HG03378 (cell line): ENCODE results near the gene SEC63.
"Not testable (repeated sequence)": the region's sequence is repeated elsewhere in the genome, so short reads cannot be mapped to it uniquely, and the experiment has no call there.

Experiments used
- ATAC-seq: cut with Tn5 transposase; IDR thresholded peaks from one replicate; pipeline ENCODE4 v1.9.1; 2021; ENCODE audit warnings: mild to moderate bottlenecking, moderate library complexity; ENCODE audit not compliant: unreplicated experiment

Gene SEC63

DNA sequence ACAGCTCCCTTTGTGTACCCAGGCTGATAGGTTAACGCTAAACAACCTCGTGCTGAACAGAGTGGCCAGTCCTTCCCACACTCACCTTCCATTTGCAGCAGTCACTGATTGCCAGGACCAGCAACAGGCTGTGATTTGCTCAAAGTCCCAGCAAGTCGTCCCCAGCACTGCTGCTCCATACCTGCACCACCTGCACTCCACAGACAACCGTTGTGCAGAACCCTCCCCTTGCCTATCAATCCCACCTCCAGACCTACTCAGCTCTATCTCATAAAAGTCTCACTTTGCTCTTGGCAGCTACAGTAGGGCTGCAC lies 90.7 kb downstream of the SEC63 start:
- ATAC-seq = no peak

DNA sequence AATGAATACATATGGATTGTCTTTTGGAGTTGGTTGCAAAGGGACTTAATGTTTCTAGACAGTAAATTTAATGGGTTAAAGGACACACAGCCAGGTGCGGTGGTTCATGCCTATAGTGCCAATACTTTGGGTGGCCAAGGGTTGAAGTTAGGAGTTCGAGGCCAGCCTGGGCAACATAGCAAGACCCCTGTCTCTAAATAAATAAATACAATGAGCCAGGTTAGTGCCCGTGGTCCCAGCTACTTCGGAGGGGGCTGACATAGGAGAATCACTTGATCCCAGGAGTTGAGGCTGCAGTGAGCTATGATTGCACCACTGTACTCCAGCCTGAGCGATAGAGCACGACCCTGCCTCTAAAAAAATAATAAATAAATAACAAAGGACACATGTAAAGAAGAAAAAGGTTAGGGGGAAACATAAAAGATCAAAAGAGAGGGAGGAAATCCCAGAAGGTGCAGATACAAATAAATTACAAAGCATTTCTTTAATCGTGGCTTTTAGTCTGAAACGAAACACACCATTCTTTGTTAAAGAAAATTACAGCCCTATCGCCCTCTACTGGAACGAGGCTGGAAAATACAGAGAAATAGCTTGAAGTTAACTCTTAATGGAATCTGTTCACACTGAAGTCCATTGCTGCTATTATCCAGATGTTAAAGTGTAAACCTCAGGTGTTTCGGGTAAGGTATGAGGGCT lies 91.3 kb downstream of the SEC63 start:
- ATAC-seq = no peak

DNA sequence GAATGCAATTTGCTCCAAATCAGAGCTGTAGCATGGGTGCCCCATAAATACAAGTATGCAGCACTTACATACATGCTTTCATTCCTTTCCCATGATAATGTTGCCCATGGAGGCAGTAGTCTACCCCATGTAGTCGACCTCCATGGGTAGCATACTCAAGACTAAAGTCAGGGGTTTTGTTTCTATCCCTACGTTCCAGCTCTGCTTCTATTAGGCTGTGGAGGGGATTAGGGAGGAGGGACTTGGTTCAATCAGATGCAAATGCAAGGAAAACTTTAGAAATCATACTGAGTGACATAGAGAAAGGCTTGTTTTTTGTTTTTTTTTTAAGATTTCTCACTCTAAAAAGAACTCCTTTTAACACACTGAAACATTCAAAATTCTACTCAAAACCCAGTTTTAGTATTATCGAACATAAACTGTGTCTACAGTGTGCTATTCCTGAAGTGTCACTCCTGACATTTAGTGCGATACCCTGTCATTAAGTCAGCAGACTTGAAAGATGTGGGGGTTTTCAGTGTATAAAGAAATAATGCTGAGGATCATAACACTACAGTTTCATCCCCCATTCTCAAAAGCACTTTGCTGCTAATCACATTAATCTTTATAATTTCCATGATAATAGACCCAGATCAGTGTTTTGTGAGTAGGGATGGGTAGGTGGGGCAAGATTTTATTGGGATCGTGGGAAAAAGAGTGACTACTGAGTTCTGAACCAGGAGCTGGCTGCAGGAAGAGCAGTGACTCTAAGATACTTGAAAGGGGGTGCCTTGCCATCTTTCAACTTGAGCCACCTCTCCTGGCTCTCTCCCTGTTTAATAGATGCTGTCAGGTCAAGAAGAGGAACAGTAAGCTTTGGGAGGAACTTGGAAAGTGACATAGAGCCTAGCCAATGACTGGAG lies 93.5 kb downstream of the SEC63 start:
- no peak for ATAC-seq

DNA sequence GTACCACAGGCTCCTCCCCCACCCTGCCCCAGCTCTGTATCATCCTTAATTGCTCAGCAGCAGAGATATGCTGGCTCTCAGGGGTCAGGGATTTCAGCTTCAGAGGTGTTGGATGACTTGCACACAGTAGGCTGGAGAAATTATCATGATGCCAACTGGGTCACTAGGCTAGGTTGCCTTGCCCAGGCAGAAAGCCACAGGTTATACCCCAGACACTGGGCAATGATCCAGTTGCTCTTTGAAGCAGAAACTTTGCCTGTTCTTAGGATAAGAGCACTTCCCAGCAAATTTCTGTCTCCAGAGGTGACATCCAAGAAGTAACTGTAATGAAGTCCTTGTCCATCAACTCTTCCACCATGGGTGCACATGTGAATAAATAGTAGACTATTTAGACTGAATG lies 95.6 kb downstream of the SEC63 start:
- ATAC-seq = no peak

DNA sequence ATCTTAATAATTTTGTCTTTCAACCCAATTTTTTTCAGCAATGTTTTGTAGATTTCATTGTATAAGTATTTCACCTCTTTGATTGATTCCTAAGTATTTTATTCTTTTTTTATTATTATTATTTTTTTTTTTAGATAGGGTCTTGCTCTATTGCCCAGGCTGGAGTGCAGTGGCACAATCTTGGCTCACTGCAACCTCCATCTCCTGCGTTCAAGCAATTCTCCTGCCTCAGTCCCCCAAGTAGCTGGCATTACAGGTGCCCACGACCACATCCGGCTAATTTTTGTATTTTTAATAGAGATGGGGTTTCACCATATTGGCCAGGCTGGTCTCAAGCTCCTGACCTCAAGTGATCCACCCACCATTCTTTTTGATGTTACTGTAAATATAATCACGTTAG lies 97.0 kb downstream of the SEC63 start:
- ATAC-seq = not testable (repeated sequence)

DNA sequence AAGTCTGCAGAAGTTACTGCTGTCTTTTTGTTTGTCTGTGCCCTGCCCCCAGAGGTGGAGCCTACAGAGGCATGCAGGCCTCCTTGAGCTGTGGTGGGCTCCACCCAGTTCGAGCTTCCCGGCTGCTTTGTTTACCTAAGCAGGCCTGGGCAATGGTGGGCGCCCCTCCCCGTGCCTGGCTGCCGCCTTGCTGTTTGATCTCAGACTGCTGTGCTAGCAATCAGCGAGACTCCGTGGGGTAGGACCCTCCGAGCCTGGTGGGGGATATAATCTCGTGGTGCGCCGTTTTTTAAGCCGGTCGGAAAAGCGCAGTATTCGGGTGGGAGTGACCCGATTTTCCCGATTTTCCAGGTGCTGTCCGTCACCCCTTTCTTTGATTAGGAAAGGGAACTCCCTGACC lies 97.9 kb downstream of the SEC63 start:
- ATAC-seq = not testable (repeated sequence)

DNA sequence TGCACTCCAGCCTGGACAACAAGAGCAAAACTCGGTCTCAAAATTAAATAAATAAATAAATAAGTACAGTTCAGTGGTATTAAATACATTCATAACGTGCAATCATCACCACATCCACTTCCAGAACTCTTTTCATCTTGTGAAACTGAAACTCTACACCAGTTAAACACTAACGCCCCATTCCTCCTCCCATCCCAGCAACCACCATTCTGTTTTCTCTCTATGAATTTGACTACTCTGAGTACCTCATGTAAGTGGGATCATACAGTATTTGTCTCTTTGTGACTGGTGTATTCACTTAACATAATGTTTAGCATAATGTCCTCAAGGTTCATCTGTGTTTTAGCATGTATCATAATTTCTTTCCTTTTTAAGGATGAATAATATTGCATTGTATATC lies 104.8 kb downstream of the SEC63 start:
- no peak for ATAC-seq

DNA sequence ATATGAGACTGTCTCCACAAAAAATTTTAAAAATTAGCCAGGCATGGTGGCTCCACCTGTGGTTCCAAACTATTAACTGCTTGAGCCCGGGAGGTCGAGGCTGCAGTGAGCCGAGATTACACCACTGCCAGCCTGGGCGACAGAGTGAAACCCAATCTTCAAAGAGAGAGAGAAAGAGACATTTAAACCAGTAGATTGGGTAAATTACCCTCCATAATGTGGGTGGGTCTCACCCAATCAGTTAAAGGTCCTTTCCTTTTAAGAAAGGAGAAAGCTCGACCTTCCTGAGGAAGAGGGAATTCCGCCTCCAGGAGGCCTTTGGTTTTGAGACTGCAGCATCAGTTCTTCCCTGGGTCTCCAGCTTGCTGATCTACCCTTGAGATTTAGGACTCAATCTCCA lies 108.7 kb downstream of the SEC63 start:
- no peak for ATAC-seq

DNA sequence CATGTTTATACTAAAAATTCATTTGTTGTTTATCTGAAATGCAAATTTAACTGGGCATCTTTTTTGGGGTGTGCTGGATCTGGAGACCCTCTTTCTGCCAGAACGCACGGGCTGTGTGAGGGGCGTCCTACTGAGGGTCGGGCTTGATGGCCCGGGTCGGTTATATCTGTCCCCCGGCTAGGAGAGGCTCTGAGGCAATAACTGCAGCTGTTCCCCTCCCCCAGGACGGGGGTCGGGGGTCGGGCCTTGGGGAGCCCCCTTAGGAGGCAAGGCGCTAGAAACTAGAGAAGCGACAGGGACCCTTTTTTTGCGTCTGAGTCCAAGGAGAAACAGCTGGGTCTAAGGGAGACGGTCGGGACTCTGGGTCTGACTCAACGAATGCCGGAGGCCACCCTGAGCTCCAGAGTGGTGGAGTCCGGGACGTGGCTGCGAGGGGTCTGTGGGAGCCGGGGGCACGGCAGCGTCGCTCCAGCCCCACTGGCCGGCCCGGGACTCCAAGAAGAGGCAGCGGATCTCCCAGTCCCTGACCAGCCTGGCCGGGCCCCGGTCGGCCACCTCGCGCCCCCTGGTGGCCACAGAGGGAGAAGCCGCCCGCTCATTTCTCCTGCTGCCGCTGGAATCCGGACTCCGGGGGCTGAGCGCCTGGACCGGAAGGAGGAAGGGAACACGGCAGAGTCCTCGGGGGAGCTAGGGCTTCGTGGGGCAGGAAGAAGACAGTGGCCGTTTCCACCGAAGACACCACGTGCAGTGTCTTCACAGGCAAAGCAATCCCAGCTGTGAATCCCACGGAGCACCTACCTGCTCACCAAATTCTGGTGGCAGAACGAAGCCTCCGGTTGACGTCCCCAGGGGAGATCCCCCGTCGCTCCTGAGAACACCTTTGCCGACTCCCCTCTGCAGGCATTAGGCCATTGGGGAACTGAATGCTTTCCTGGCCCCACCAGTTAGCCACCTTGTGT lies 109.9 kb downstream of the SEC63 start:
- peak; percentile 58 for ATAC-seq

DNA sequence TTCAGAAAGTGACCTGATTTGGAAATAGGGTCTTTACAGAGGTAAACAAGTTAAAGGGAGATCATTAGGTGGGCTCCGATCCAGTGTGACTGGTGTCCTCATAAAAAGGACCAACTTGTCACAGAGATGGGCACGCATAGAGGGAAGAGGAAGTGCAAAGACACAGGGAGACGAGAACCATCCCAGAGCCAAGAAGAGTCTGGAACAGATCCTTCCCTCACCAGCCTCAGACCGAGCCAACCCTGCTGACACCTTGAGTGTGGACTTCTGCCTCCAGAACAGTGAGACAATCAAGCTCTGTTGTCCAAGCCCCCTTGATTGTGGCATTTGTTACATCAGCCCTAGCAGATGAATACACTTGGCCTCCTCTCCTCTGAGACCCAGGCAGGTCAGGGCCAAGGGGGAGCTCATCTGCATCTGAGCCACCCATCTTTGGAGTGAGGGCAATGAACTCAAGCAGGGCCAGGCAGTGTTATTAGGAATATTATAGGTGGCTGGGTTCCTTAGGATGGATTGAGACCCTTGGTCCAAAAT lies 111.7 kb downstream of the SEC63 start:
- ATAC-seq = no peak

DNA sequence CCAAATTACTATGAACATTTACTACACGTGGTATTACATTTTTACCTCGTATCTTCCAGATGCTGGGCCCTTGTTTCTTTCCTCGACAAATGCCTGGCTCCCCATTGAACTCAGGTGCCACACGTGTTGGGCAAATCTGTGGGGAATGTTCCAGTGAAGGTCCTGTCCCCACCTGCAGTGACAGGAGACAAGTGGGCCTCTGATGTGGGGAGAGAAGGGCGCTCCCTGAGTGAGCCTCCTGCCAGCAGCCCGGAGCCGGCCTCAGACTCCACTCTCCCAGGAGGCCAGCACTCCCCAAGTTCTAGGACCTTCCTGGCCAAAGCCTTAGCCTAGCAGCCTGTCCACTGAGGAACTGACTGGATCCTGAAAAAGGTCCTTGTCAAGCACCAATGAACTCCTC lies 112.2 kb downstream of the SEC63 start:
- no peak for ATAC-seq

DNA sequence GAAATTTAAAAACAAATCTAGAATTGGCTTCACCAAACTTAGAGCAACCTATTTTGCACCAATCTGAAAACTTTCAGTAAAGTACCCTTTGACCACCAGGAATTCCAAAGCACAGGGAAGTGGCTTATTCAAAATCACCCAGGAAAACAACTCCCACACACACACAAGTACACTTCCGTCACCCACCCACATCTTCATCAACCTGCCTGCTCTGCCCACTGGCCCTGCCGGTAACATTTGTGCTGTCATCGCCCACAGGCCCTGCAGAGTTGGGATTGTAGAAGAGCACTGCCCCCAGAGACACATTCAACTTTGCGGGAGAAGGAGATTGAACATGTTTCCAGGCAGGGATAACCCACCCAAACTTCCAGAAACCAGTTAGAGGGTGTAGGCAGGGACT lies 114.6 kb downstream of the SEC63 start:
- ATAC-seq = no peak

DNA sequence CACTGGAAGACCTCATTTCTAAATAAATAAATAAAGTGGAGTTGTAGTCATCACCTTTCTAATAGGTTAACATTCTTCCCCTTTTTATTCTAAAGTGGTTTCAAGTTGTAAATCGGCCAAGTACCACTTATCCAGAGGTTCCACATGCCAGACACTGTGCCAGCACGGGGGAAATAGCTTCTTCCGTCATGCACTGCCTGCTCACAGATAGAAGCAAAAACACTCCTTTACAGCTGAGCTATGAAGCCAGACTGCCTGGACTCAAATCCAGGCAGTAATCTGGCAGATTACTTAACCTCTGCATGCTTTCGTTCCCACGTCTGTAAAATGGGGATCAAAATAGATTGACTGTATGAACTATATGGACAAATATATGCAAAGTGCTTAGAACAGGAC lies 116.7 kb downstream of the SEC63 start:
- ATAC-seq = no peak

DNA sequence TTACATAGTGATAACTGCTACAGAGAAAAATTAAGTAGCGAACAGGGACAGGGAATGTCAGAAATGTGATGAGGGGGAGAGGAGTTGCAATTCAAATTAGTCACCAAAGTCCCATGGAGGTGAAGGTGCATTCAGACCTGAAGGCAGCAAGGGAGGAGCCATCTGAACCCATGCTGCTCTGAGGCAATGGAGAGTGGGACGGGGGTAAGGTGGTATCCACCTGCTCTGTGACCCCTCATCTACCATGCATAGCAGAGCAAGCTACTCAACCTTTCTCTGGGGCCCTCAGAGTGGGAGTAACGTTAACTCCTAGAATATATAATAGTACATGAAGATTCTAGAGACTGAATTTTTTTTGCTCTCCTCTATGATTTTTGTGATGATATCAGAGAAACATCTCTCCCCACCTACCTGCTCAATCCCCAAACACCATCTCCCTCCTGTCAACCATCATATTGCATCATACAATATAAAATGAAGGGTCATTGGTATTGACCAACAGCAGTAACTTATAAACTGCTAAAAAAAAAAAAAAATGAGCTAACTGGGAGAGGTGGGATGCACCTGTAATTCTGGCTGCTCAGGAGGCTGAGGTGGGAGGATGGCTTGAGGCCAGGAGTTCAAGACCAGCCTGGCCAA lies 117.3 kb downstream of the SEC63 start:
- no peak for ATAC-seq

DNA sequence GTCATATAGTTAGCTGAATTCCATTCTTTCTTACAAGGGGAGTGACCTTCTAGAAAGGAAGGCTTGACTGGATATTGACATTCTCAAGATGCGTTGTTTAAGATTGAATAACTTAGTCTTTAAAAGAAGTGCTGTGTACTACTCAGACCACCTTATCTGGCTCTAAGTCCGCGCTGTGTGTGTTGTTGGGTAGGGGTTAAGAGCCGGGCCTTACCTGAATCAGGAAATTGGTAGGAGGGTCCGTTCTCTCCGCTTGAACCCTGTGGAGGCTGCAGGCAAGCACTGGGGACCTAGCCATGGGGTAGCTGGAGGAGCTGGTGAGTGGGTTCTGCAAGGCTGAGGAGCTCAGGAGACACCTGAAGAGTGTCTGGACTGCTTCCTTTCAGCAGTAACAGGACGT lies 124.9 kb downstream of the SEC63 start:
- ATAC-seq = no peak

DNA sequence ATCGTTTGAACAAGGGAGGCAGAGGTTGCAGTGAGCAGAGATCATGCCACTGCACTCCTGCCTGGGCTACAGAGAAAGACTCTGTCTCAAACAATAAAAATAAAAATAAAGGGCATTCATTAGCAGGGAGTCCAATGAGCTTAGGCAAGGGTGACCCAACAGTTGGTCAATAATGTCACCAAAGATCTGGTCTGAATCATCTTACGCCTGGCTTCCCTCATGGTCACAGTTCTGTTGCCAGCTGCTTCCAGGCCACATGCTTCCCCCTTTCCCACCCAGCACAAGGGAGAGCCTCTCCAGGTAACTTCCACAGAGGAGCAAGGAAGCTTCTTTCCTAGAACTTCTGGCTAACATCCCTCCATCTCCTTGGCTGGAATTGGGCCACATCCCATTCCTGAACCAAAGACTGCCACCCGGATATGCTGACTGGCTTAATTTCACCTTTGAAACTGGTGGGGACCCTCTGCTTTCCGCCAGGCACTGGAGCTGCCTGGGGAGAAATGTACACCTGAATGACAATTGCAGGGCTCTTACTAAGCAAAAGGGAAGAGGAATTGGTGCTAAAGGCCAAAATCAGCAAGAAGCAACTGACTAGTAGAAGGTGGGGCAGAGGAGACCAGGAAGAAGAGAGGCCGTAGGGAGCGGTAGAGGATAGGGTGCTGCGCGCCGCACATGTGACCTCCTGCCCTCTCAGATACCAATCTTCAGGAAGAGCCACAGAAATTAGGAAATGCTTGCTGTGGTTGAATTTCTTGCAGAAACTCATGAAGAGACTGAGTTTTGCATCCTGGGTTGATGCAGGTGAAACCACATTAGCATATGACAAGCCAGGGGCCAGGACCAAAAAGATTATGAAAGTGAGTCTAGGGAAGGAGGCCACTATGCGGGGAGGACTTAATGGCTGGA lies 125.6 kb downstream of the SEC63 start:
- no peak for ATAC-seq

DNA sequence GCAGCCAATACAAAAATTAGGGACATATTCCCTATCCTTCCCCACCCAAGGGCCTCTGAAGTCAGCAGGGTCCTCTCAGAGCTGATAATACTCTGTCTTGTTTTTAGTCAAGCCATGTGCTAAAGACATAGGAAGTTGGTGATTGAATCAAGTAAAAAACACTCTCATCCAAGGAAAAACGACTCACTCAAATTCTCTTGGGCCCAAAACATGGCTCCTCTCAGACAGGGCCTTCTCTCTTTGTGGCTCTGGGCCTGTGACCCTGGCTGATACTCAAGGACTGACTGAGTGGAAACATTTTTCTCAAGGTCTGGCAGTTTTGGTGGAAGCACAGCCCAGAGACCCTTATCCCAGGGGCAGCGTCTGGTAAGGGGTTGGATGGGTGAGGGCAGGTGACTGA lies 127.9 kb downstream of the SEC63 start:
- ATAC-seq = no peak

DNA sequence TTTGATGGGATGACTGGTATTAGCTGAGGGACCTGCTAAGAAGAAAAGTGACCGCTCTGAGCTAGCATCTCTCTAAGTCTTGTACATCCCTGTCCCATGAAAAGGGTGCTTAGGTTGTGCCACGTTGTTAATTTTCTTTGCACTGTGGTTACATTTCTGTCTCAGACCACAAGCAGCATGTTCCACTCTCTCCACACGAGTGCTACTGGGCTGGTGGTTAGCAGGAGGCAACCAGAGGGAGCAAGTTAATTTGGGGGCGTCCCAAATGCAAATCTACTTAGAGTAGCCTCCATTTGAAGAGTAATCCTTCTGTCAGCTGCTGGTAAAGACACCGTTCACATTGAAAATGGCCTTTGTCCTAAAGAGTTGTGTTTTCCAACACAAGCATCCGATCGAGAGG lies 130.5 kb downstream of the SEC63 start:
- no peak for ATAC-seq

DNA sequence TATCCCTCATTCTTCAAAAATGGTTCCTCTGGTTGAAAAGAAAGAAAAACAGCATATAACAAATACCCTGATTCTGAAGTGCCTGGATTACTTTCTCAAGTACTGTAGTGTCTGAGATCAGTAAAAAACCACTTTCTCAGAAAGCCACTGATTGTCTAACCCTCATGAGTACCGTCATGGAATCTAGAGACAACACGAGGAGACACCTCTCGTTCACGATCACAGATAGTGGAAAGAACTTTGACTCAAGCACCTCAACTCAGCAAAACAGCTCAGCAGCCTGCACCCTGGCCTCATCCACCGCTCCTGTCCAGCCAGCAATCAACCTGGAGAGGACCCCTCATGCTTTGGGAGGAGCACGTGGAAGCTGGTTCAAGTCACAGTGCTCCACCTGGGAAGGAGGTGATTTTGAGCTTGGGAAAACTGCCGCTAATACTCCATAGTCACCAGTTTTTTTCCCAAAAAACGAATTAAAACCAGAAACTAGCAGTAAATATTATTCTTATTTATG lies 134.9 kb downstream of the SEC63 start:
- no peak for ATAC-seq
